ENCODE results near the gene OS9. TPM values are rescaled to one million over a fixed set of nuclear protein-coding genes. Genes with fewer than 3 reads are reported as not detected.
A peak's percentile ranks its signal among the peaks of the same experiment; 100 is the strongest.

The OS9 gene
- total RNA-seq, 4 donors from 2014 or later = 185 to 288 (median 224) TPM

DNA sequence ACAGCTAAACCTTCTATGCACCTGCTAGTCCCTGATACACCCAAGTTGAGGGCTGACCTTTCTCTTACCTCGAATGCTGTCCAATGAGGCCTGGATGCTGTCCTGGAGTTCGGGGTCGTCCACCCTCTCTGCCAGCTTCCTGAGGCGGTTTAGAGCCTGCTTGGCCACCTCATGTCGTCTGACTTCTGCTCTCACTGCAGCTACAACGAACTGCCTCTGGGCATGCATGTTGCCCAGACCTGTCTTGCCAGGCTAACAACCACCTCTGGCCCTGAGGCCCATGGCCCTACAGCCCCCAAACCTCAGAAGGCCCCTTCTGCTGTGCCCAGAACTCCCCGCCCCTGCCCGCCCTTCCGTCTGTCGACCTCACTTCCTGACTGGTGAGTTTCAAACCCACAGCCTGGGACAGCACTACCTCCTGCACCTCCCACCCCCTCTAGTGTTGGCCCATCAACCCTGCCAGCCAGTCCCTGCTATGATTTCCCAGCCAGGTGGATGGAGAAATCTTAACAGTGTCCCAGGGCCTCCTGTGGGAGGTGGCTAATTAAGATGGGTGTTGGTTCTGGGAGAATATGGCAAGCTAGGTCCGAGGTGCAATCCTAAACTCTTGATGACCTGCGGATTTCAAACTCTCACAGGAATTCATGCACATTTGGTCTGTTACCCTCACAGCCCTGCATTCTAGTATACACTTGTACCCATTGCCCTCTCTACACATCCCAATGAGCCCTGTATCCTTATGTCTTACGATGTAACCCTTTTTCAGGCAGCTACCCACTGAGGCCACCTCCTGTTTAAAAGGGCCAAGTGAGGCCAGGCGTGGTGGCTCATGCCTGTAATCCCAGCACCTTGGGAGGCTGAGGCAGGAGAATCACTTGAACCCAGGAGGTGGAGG lies 48.2 kb downstream of the OS9 start:
- TF ChIP-seq, protein P1, sequence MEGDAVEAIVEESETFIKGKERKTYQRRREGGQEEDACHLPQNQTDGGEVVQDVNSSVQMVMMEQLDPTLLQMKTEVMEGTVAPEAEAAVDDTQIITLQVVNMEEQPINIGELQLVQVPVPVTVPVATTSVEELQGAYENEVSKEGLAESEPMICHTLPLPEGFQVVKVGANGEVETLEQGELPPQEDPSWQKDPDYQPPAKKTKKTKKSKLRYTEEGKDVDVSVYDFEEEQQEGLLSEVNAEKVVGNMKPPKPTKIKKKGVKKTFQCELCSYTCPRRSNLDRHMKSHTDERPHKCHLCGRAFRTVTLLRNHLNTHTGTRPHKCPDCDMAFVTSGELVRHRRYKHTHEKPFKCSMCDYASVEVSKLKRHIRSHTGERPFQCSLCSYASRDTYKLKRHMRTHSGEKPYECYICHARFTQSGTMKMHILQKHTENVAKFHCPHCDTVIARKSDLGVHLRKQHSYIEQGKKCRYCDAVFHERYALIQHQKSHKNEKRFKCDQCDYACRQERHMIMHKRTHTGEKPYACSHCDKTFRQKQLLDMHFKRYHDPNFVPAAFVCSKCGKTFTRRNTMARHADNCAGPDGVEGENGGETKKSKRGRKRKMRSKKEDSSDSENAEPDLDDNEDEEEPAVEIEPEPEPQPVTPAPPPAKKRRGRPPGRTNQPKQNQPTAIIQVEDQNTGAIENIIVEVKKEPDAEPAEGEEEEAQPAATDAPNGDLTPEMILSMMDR (IDR thresholded peaks at IDR 0.05) = peak in 1 of 5 experiments; percentile 19
- TF ChIP-seq POLR2A (IDR thresholded peaks at IDR 0.05) (no peak), EP300 (IDR thresholded peaks at IDR 0.05) (no peak)
- peaks cover 0 to 42% of the 10 kb centered on the region in 2 donors for H3K27me3 ChIP-seq
- DNase-seq (ENCODE audit: low spot score in 2 of 2) = no peak
- H3K27ac ChIP-seq = no peak overlapping the region
- H3K4me1 ChIP-seq = peaks cover 0 to 49% (median 25%) of the 10 kb centered on the region in 4 donors
- H3K36me3 ChIP-seq = peaks cover 0 to 11% (median 0%) of the 10 kb centered on the region in 3 donors
- H3K4me3 ChIP-seq = peak overlapping the region in 2 of 4 donors; percentile 33 to 37
- no peaks in the 10 kb centered on the region for H3K9me3 ChIP-seq
- 55 to 56% methylated on average over 14 of the region's 14 CpGs for WGBS, 2 donors

DNA sequence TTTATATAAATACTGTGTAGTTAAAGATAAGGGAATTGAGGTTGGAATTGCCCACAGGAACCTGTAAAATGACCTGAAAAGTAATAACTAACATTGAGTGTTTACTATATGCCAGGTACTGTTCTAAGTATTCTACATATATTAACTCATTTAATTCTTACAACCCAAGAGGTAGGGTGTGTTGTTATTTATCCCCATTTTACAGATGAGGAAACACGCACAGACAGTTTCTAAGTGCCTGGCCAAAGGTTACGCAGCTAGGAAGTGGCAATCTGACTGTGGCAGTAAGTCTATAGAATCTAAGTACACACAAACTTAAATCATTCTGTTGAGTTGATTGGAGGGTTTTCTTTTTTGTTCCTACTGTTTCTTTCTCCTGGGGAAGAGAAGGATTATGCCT lies 49.8 kb downstream of the OS9 start:
- Histone ChIP-seq H3K4me1 (peaks cover 0 to 32% (median 10%) of the 10 kb centered on the region in 4 donors), H3K9me3 (no peaks in the 10 kb centered on the region), H3K27me3 (peaks cover 0 to 25% of the 10 kb centered on the region in 2 donors), H3K4me3 (peak overlapping the region in 1 of 4 donors; percentile 59), H3K27ac (no peak overlapping the region), H3K36me3 (peaks cover 0 to 27% (median under 1%) of the 10 kb centered on the region in 3 donors)
- TF ChIP-seq, protein P1 (IDR thresholded peaks at IDR 0.05) = no peak
- TF ChIP-seq EP300 (IDR thresholded peaks at IDR 0.05) = no peak
- TF ChIP-seq POLR2A (IDR thresholded peaks at IDR 0.05) = no peak
- DNase-seq (ENCODE audit: low spot score in 2 of 2) = no peak
- 88 to 92% methylated on average over 2 of the region's 2 CpGs for WGBS, 2 donors

DNA sequence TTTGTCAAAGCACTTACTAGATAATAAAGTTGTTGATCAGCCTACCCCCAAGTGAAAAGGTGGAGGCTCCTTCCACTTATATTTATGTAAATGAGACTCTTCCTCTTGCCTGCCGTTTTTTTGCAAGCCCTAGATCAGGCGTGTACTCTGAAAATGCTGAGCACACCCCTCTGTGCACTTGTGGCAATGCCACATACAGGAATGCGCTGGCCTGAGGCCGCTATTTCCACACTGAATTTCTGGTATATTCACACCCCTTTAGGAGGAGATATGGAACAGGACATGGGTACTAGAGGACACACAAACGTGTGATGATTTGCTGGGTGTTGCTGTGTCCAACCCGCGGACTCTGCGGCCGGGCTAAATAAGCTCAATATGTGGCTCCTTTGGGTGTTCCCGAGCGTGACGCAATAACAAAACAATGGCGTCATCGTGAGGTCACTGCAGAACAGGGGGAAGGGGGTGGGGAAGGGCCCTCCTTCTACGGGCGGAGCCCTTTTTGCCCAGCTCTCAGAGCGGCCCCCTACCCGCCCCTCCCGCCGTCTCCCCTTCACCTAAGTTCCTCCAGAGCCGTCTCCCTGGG lies 50.4 kb downstream of the OS9 start:
- peaks cover 0 to 20% of the 10 kb centered on the region in 2 donors for H3K27me3 ChIP-seq
- DNase-seq (ENCODE audit: low spot score in 2 of 2) = peak; percentile 59 to 79
- H3K4me1 ChIP-seq = peaks cover 0 to 27% (median 7%) of the 10 kb centered on the region in 4 donors
- peak overlapping the region; percentile 49 to 90 (median 66) for H3K4me3 ChIP-seq
- H3K9me3 ChIP-seq = no peaks in the 10 kb centered on the region
- 7 to 10% methylated on average over 21 of the region's 21 CpGs for WGBS, 2 donors
- H3K36me3 ChIP-seq = peaks cover 0 to 33% (median 4%) of the 10 kb centered on the region in 3 donors
- peak in 1 of 2 donors; percentile 18 for TF ChIP-seq EP300 (IDR thresholded peaks at IDR 0.05)
- TF ChIP-seq, protein P1 (IDR thresholded peaks at IDR 0.05) = no peak
- TF ChIP-seq POLR2A (IDR thresholded peaks at IDR 0.05) = no peak
- peak overlapping the region; percentile 93 to 99 (median 93) for H3K27ac ChIP-seq

DNA sequence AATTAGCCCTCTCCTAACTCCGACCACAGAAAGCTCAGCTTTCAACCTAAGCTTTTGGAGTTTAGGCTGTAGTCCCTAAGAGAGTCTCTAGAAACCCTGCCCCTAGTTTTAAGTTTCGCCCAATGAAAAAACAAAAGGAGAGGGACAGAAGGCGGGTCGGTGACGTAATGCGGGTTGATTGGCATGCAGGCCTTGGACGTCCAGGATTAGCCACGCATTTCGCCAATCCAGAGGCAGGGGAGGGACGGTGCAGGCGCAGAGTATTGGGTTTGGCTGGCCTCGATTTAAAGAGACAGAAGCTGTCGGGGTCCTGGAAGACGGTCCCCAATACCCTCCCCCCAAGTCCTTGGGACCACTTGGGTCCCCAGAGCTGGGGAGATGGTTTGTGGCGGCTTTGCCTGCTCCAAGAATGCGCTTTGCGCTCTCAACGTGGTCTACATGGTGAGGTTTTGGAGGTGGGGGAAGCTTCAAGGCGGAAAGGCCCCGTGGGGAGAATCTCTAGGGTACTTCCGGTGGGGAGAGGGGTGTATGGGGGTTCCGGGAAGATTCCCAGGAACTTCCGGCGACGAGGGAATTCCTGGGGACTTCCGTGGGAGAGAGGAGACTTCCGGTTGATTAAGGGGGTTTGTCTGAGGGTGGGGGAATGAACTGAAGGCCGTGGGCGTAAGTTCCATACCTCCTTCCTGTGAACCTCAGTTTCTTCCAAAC lies 51.0 kb downstream of the OS9 start, which contains the start of gene TSPAN31:
Gene TSPAN31 (plus strand): TSS at position 263 of the 708 bp plus-strand sequence. CDS start 116 bp downstream, at position 379.
- peak; percentile 96 to 98 for DNase-seq (ENCODE audit: low spot score in 2 of 2)
- H3K4me1 ChIP-seq = peaks cover 0 to 21% (median 5%) of the 10 kb centered on the region in 4 donors
- 0 to 1% methylated on average over 29 of the region's 29 CpGs for WGBS, 2 donors

More for the DNA sequence above, 51.0 kb downstream of the OS9 start, which contains the start of gene TSPAN31:
- Histone ChIP-seq H3K4me3 (peak within 1 kb of the TSS; percentile 49 to 90 (median 66)), H3K36me3 (peaks cover 0 to 39% (median 4%) of the 10 kb centered on the region in 3 donors), H3K27ac (peak within 1 kb of the TSS; percentile 93 to 99 (median 93)), H3K27me3 (peaks cover 0 to 14% of the 10 kb centered on the region in 2 donors), H3K9me3 (no peaks in the 10 kb centered on the region)
- TF ChIP-seq POLR2A (IDR thresholded peaks at IDR 0.05) (peak; percentile 44 to 86), EP300 (IDR thresholded peaks at IDR 0.05) (peak in 1 of 2 donors; percentile 84)
- TF ChIP-seq, protein P1 (IDR thresholded peaks at IDR 0.05) = peak in 2 of 5 experiments; percentile 34 to 54
